A549 (cell line): ENCODE measurements around the gene PAK4. TPM values are rescaled to one million over a fixed set of nuclear protein-coding genes. Genes with fewer than 3 reads are reported as not detected.

Experiments
- ATAC-seq, 2 experiments: fragments of 200-7000 bp in 1 of 2; fragments of >200 bp in 1 of 2; cut with Nextera tagmentation in 1 of 2; cut with Tn5 transposase in 1 of 2; 3 replicates each; pipeline versions ENCODE4 v1.8.0 to v1.9.1; 2018 to 2020; ENCODE audit warnings: mild to moderate bottlenecking in 1 of 2, moderate library complexity in 1 of 2
- CTCF ChIA-PET: fragments of 300-600 bp; sonication (Branson Sonifier 250); formaldehyde crosslinking; extraction: SDS; loops from one replicate; lab custom pipeline; 2021; ENCODE audit warnings: antibody characterized with exemption, inconsistent platforms; lab: Yijun Ruan, JAX
- POLR2A ChIA-PET: fragments of 350-600 bp; formaldehyde crosslinking; extraction: SDS; loops from one replicate; lab custom pipeline; 2021; ENCODE audit warnings: antibody characterized with exemption, inconsistent platforms; lab: Yijun Ruan, JAX
- DNase-seq, 2 experiments: peaks; one replicate each; pipeline versions ENCODE4 v3.0.0 to v3.0.0-alpha.2; 2011 to 2016; ENCODE audit warnings: low read depth in 1 of 2, low spot score in 1 of 2
- FAIRE-seq: peaks from 2 replicates; lab custom pipeline; 2011; peaks lifted over from hg19 to GRCh38; lab: Jason Lieb, UNC
- H3K27ac ChIP-seq, 2 experiments: fragments of >200 bp; sonication (Bioruptor Twin); formaldehyde crosslinking; 3 replicates each; pipeline ENCODE4 v1.5.1; 2016 to 2017
- H3K4me1 ChIP-seq: fragments of >200 bp; sonication (Bioruptor Twin); formaldehyde crosslinking; 3 replicates; pipeline ENCODE4 v1.6.1; 2016
- H3K4me2 ChIP-seq: fragments of >200 bp; sonication (Bioruptor Twin); formaldehyde crosslinking; 3 replicates; pipeline ENCODE4 v1.6.1; 2016
- H3K4me3 ChIP-seq: fragments of >200 bp; sonication (Bioruptor Twin); formaldehyde crosslinking; 3 replicates; pipeline ENCODE4 v1.5.1; 2016
- H3K9me3 ChIP-seq: fragments of >200 bp; sonication (Bioruptor Twin); formaldehyde crosslinking; 3 replicates; pipeline ENCODE4 v1.6.1; 2016
- CBX8 ChIP-seq: fragments of 200-600 bp; sonication (generic); IDR thresholded peaks from 2 replicates; pipeline ENCODE4 v1.6.1; 2016
- EHF ChIP-seq: fragments of 250-450 bp; sonication (Bioruptor Pico); IDR thresholded peaks from 2 replicates; pipeline ENCODE4 v1.5.0; 2020; ENCODE audit warnings: mild to moderate bottlenecking
- ESRRA ChIP-seq: fragments of 150-350 bp; IDR thresholded peaks from 2 replicates; pipeline ENCODE4 v1.6.1; 2014; ENCODE audit warnings: mild to moderate bottlenecking, low read length, borderline replicate concordance
- FOSL2 ChIP-seq, 2 experiments: fragments of 450-650 bp in 1 of 2; fragments of >200 bp in 1 of 2; sonication (Bioruptor Twin) in 1 of 2; formaldehyde crosslinking; IDR thresholded peaks; 2 replicates each; pipeline versions ENCODE4 v1.5.0 to v1.6.1; 2016 to 2020; ENCODE audit warnings: mild to moderate bottlenecking in 1 of 2, moderate library complexity in 1 of 2
- FOXS1 ChIP-seq: fragments of 250-450 bp; sonication (Bioruptor Pico); IDR thresholded peaks from 2 replicates; pipeline ENCODE4 v1.5.0; 2020; ENCODE audit warnings: mild to moderate bottlenecking, moderate library complexity
- HEYL ChIP-seq: fragments of 250-450 bp; sonication (Bioruptor Pico); IDR thresholded peaks from 2 replicates; pipeline ENCODE4 v1.8.0; 2021; ENCODE audit warnings: mild to moderate bottlenecking, moderate library complexity
- HOXB13 ChIP-seq: fragments of 250-450 bp; sonication (Bioruptor Pico); IDR thresholded peaks from 2 replicates; pipeline ENCODE4 v1.5.0; 2020; ENCODE audit warnings: low read depth, mild to moderate bottlenecking, moderate library complexity
- JUN ChIP-seq, 2 experiments: fragments of >200 bp; sonication (Bioruptor Twin); formaldehyde crosslinking; IDR thresholded peaks; 2 replicates in 1 of 2; 3 replicates in 1 of 2; pipeline ENCODE4 v1.6.1; 2016 to 2017
- KDM1A ChIP-seq: fragments of 200-600 bp; sonication (generic); IDR thresholded peaks from 2 replicates; pipeline ENCODE4 v1.6.1; 2016; ENCODE audit warnings: low read depth, mild to moderate bottlenecking
- KDM5A ChIP-seq: fragments of 200-600 bp; sonication (generic); IDR thresholded peaks from 2 replicates; pipeline ENCODE4 v1.6.1; 2016; ENCODE audit warnings: antibody characterized with exemption, mild to moderate bottlenecking
- MYC ChIP-seq: IDR thresholded peaks from 2 replicates; pipeline ENCODE4 v1.6.1; 2012; ENCODE audit warnings: mild to moderate bottlenecking, inconsistent platforms, low read length, improper control_type of control experiment, borderline replicate concordance
- NPAS2 ChIP-seq: fragments of 250-450 bp; sonication (Bioruptor Pico); IDR thresholded peaks from 2 replicates; pipeline ENCODE4 v1.8.0; 2022; ENCODE audit warnings: mild to moderate bottlenecking, moderate library complexity, borderline replicate concordance
- NR3C1 ChIP-seq: fragments of >200 bp; sonication (Bioruptor Twin); formaldehyde crosslinking; IDR thresholded peaks from 3 replicates; pipeline ENCODE4 v1.6.1; 2017
- PHF8 ChIP-seq: fragments of 200-600 bp; sonication (generic); IDR thresholded peaks from 2 replicates; pipeline ENCODE4 v1.6.1; 2016; ENCODE audit warnings: low read depth, mild to moderate bottlenecking, antibody characterized with exemption, moderate library complexity, borderline replicate concordance
- POLR2AphosphoS2 ChIP-seq: conservative IDR thresholded peaks from 2 replicates; pipeline ENCODE4 v1.6.1; 2012; ENCODE audit warnings: low read length, improper control_type of control experiment, inconsistent platforms
- RAD21 ChIP-seq, 2 experiments: fragments of >200 bp in 1 of 2; sonication (Bioruptor Twin) in 1 of 2; formaldehyde crosslinking in 1 of 2; IDR thresholded peaks in 1 of 2; conservative IDR thresholded peaks in 1 of 2; 2 replicates in 1 of 2; 3 replicates in 1 of 2; pipeline ENCODE4 v1.6.1; 2012 to 2018; ENCODE audit warnings: inconsistent platforms in 1 of 2
- RFX5 ChIP-seq: fragments of 450-650 bp; IDR thresholded peaks from 2 replicates; pipeline ENCODE4 v1.7.1; 2014; ENCODE audit warnings: antibody characterized with exemption, mild to moderate bottlenecking, moderate library complexity
- SMC3 ChIP-seq: fragments of >200 bp; sonication (Bioruptor Twin); formaldehyde crosslinking; IDR thresholded peaks from 3 replicates; pipeline ENCODE4 v1.6.1; 2018; ENCODE audit warnings: inconsistent platforms
- TP53 ChIP-seq: fragments of 250-450 bp; sonication (Bioruptor Pico); IDR thresholded peaks from 2 replicates; pipeline ENCODE4 v1.5.0; 2021; ENCODE audit warnings: mild to moderate bottlenecking, moderate library complexity
- ZFP36 ChIP-seq: fragments of 450-650 bp; IDR thresholded peaks from 2 replicates; pipeline ENCODE4 v1.6.1; 2014; ENCODE audit warnings: borderline replicate concordance; ENCODE audit not compliant: partially characterized antibody
- WGBS: methylation state at CpG from one replicate; pipeline ENCODE4 v1.1.6; 2017; ENCODE audit errors: missing lambda C conversion rate; 5-methylcytosine and 5-hydroxymethylcytosine counted together
- polyA plus RNA-seq, 4 experiments: library from polyadenylated mRNA; depleted of rRNA in 3 of 4; stranded (reverse); fragments of >200 nt; fragmentation: RNase III in 1 of 4; extraction: RNeasy Plus Mini Kit Qiagen cat#74134 plus additional on column Dnase treatment in 1 of 4; gene quantifications; 2 replicates in 3 of 4; 3 replicates in 1 of 4; pipeline ENCODE4 v1.2.3, GENCODE V29; 2011 to 2017
- TF ChIP-seq, protein P1 (sequence below): fragments of 250-450 bp; sonication (Bioruptor Pico); IDR thresholded peaks from 2 replicates; pipeline ENCODE4 v1.5.0; 2021; ENCODE audit warnings: mild to moderate bottlenecking, moderate library complexity, borderline replicate concordance
- TF ChIP-seq, protein P2 (sequence below): fragments of 150-350 bp; IDR thresholded peaks from 2 replicates; pipeline ENCODE4 v1.6.1; 2014; ENCODE audit warnings: low read depth, mild to moderate bottlenecking, low read length
- TF ChIP-seq, protein P3 (sequence below): IDR thresholded peaks from 2 replicates; pipeline ENCODE4 v1.6.1; 2012
- TF ChIP-seq, protein P4 (sequence below): fragments of 250-450 bp; sonication (Bioruptor Pico); IDR thresholded peaks from 2 replicates; pipeline ENCODE4 v1.5.0; 2020; ENCODE audit warnings: low read depth, mild to moderate bottlenecking, moderate library complexity

The PAK4 gene
- polyA plus RNA-seq, 2 of the 4 experiments (the other 2 are of a cell fraction): 42.9 to 84.2 TPM

DNA sequence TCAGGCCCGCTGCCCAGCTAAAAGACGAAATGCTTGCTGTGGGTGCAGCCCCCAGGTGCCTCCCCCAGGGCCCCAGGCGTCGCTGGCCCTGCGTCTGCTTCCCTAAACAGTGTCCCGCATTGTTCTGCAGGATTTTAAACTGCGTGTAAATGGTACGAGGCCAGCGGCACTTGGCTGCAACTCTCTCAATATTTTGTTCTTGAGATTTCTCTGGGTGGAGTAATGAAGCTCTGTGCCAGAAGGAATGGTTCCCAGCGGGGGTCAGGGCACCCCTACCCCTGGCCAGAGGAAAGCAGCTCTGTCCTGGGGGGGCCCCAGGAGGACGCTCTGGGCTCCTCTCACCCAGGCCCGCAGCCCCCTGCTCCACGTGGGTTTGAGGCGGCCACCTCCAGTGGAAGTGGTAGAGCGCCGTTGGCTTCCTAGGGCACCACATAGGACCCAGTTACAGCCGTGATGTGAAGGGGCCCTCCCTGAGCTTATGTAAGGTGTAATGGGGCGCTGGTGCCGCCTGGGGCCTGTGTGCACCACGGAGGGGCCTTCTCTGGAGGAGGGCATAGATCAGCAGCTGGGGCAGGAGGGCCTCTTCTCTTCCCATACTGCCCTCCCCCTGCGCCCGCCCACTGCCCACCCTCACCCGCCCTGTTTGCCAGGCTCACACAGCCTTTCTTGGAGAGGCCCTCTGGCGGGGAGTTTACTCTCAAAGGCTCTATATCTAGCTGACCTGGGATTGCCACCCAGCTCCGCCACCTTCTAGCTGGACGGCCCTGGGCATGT, 19.8 kb downstream of the PAK4 start:
- Histone ChIP-seq H3K4me2 (peak overlapping the region; percentile 48; the same call in 2 of the 3 replicates), H3K27ac (peak overlapping the region in 1 of 2 experiments; percentile 53; a peak in 1 of 6 replicates), H3K4me1 (peaks cover 21% of the 10 kb centered on the region), H3K4me3 (no peak overlapping the region), H3K9me3 (0 out of 3 replicates have a peak, but pooled peaks cover 3% of the 10 kb centered on the region)
- FAIRE-seq: no peak
- no peak for DNase-seq
- CTCF ChIA-PET: interaction anchor here (0.7 to 4.2 kb wide), 21 partner anchors 9 to 742 kb away, joined by 3 to 23 read pairs (median 5); partner anchors contain the start of genes FBXO17, MRPS12 and SARS2
- POLR2A ChIA-PET: no interaction called here
- ATAC-seq: peak; percentile 22 to 40; a peak in 4 of 6 replicates
- TF ChIP-seq, protein P1, sequence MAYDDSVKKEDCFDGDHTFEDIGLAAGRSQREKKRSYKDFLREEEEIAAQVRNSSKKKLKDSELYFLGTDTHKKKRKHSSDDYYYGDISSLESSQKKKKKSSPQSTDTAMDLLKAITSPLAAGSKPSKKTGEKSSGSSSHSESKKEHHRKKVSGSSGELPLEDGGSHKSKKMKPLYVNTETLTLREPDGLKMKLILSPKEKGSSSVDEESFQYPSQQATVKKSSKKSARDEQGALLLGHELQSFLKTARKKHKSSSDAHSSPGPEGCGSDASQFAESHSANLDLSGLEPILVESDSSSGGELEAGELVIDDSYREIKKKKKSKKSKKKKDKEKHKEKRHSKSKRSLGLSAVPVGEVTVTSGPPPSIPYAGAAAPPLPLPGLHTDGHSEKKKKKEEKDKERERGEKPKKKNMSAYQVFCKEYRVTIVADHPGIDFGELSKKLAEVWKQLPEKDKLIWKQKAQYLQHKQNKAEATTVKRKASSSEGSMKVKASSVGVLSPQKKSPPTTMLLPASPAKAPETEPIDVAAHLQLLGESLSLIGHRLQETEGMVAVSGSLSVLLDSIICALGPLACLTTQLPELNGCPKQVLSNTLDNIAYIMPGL: no peak
- TF ChIP-seq EHF (CRISPR knock-in tag) (no peak), POLR2AphosphoS2 (no peak), JUN (IDR thresholded peaks at IDR 0.05) (no peak), PHF8 (no peak), FOXS1 (CRISPR knock-in tag) (no peak), KDM1A (no peak), RFX5 (no peak), NPAS2 (CRISPR knock-in tag) (no peak), HOXB13 (no peak), NR3C1 (no peak), MYC (no peak), FOSL2 (IDR thresholded peaks at IDR 0.05) (no peak), FOSL2 (CRISPR knock-in tag; IDR thresholded peaks at IDR 0.05) (no peak), ESRRA (no peak), TP53 (CRISPR knock-in tag) (no peak), HEYL (CRISPR knock-in tag) (no peak)
- TF ChIP-seq, protein P2, sequence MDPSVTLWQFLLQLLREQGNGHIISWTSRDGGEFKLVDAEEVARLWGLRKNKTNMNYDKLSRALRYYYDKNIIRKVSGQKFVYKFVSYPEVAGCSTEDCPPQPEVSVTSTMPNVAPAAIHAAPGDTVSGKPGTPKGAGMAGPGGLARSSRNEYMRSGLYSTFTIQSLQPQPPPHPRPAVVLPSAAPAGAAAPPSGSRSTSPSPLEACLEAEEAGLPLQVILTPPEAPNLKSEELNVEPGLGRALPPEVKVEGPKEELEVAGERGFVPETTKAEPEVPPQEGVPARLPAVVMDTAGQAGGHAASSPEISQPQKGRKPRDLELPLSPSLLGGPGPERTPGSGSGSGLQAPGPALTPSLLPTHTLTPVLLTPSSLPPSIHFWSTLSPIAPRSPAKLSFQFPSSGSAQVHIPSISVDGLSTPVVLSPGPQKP: no peak
- TF ChIP-seq, protein P3, sequence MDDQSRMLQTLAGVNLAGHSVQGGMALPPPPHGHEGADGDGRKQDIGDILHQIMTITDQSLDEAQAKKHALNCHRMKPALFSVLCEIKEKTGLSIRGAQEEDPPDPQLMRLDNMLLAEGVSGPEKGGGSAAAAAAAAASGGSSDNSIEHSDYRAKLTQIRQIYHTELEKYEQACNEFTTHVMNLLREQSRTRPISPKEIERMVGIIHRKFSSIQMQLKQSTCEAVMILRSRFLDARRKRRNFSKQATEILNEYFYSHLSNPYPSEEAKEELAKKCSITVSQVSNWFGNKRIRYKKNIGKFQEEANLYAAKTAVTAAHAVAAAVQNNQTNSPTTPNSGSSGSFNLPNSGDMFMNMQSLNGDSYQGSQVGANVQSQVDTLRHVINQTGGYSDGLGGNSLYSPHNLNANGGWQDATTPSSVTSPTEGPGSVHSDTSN: no peak
- TF ChIP-seq, protein P4, sequence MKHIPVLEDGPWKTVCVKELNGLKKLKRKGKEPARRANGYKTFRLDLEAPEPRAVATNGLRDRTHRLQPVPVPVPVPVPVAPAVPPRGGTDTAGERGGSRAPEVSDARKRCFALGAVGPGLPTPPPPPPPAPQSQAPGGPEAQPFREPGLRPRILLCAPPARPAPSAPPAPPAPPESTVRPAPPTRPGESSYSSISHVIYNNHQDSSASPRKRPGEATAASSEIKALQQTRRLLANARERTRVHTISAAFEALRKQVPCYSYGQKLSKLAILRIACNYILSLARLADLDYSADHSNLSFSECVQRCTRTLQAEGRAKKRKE (CRISPR knock-in tag): no peak
- 84% methylated on average over 26 of the region's 26 CpGs for WGBS

DNA sequence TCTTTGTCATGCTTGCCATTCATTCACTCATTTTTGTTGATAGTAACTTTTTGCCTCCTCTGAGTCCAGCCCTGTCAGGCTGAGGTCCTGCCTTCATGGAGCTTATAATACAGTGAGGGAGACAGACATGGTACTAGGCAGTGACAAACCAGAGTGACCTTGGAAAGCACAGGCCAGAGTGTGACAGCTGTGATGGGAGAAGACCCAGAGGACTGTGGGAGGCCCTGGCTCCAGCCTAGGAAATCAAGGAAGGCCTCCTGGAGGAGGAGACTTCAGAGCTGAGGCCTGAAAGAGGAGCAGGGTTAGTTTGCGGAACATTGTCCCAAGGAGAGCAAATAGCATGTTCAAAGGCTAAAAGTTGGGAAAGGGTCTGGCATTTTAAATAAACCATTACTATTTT, 20.5 kb downstream of the PAK4 start:
- Histone ChIP-seq H3K9me3 (0 out of 3 replicates have a peak, but pooled peaks cover 3% of the 10 kb centered on the region), H3K27ac (no peak overlapping the region), H3K4me1 (peaks cover 19% of the 10 kb centered on the region), H3K4me3 (no peak overlapping the region), H3K4me2 (no peak overlapping the region)
- 95% methylated on average over 1 of the region's 1 CpG for WGBS
- no peak for ATAC-seq
- no peak for FAIRE-seq
- no peak for DNase-seq
- TF ChIP-seq RAD21 (conservative IDR thresholded peaks at IDR 0.05 in 1 of 2, IDR thresholded peaks at IDR 0.05 in 1 of 2): no peak
- TF ChIP-seq ZFP36: peak; percentile 94
- TF ChIP-seq NR3C1: no peak
- no peak for TF ChIP-seq SMC3
- no peak for TF ChIP-seq CBX8
- no peak for TF ChIP-seq KDM5A
- ChIA-PET CTCF (interaction anchor here (0.9 to 4.2 kb wide), 11 partner anchors 10 to 526 kb away, joined by 3 to 23 read pairs (median 10); no protein-coding TSS in a partner anchor), POLR2A (no interaction called here)
